Natural killer cell (primary cell): Measurements from ENCODE around the gene CLSTN2. TPM values are rescaled to one million over a fixed set of nuclear protein-coding genes. Genes with fewer than 3 reads are reported as not detected.

ENCODE experiments used
- ATAC-seq, 3 donors: fragments of 150-1000 bp in 2 of 3; fragments of 200-7000 bp in 1 of 3; cut with Tn5 transposase; 1 replicate in 1 of 3; 2 replicates in 2 of 3; pipeline ENCODE4 v1.10.0; 2021; ENCODE audit warnings: mild to moderate bottlenecking in 2 of 3, moderate library complexity in 2 of 3
- DNase-seq, 2 donors: peaks; one replicate each; pipeline versions ENCODE4 v3.0.0 to v3.0.0-alpha.2; 2013 to 2021; ENCODE audit warnings: mixed read lengths in 1 of 2
- H3K27ac ChIP-seq: one replicate; pipeline ENCODE4 v1.5.1; 2013; ENCODE audit warnings: mild to moderate bottlenecking, low read length
- H3K27me3 ChIP-seq: one replicate; pipeline ENCODE4 v1.6.1; 2013; ENCODE audit warnings: low read length; ENCODE audit not compliant: control insufficient read depth, insufficient read depth
- H3K36me3 ChIP-seq: one replicate; pipeline ENCODE4 v1.6.1; 2013; ENCODE audit warnings: low read length; ENCODE audit not compliant: control insufficient read depth, insufficient read depth
- H3K4me1 ChIP-seq: one replicate; pipeline ENCODE4 v1.6.1; 2013; ENCODE audit warnings: low read length; ENCODE audit not compliant: control insufficient read depth, insufficient read depth
- H3K4me3 ChIP-seq: one replicate; pipeline ENCODE4 v1.5.1; 2013; ENCODE audit warnings: low read length
- H3K9me3 ChIP-seq: one replicate; pipeline ENCODE4 v1.6.1; 2013; ENCODE audit warnings: low read length; ENCODE audit not compliant: control insufficient read depth, insufficient read depth
- H3K27ac Mint-ChIP-seq, 2 donors: one replicate each; pipeline ENCODE4 v1.8.0; 2022; ENCODE audit warnings: mild to moderate bottlenecking in 2 of 2, mixed read lengths in 2 of 2, moderate library complexity in 1 of 2
- H3K27me3 Mint-ChIP-seq, 2 donors: one replicate each; pipeline ENCODE4 v1.8.0; 2022; ENCODE audit warnings: low read depth in 2 of 2, mixed read lengths in 2 of 2
- H3K36me3 Mint-ChIP-seq: one replicate; pipeline ENCODE4 v1.8.0; 2022; ENCODE audit warnings: mixed read lengths
- H3K4me1 Mint-ChIP-seq, 2 donors: one replicate each; pipeline ENCODE4 v1.8.0; 2022; ENCODE audit warnings: mixed read lengths in 2 of 2
- H3K4me3 Mint-ChIP-seq: one replicate; pipeline ENCODE4 v1.8.0; 2022; ENCODE audit warnings: mild to moderate bottlenecking, moderate library complexity, mixed read lengths
- H3K9me3 Mint-ChIP-seq, 2 donors: one replicate each; pipeline ENCODE4 v1.8.0; 2022; ENCODE audit warnings: mixed read lengths in 2 of 2
- WGBS: methylation state at CpG from one replicate; pipeline ENCODE4 v1.1.7; 2013; ENCODE audit warnings: missing lambda C conversion rate; ENCODE audit not compliant: insufficient coverage; 5-methylcytosine and 5-hydroxymethylcytosine counted together
- intact Hi-C: fragments of 100-400 bp; cut with micrococcal nuclease; formaldehyde crosslinking; loops from one replicate; pipeline ENCODE4 v1.14.2; 2022
- total RNA-seq, 4 donors: library from RNA; stranded (reverse); fragments of 120-200 nt in 1 of 4; gene quantifications; one replicate each; pipeline versions ENCODE4 v1.2.3 to v1.2.4, GENCODE V29; 2013 to 2022
- TF ChIP-seq, protein P1 (sequence below): fragments of 200-600 bp; IDR thresholded peaks from one replicate; pipeline ENCODE4 v1.8.0; 2022; ENCODE audit warnings: antibody characterized with exemption

Gene CLSTN2
- total RNA-seq, 3 donors from 2014 or later (not counting 1 experiment from before 2014, with no cell fraction given), result 0.05 TPM; not detected in 2

DNA sequence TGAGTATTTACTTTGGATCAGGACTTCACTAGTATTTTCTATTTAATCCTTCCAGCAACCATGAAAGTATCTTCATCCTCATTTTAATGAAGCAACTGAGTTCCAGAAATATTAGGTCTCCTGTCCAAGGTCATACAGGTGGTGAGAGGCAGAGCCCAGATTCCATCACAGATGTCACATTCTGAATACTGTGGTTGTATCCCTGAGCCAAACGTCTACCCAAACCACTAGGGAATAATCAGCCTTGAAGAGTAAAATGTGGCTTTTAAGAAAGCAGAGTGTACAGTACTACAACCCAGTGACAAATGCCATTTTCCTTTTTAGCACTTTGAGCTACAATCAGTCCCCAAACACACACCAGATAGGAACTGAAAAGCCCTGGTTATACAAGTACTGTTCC is 649.6 kb downstream of the CLSTN2 start:
- WGBS, result no CpG with 5 or more reads among the region's 1 CpG
- TF ChIP-seq, protein P1, sequence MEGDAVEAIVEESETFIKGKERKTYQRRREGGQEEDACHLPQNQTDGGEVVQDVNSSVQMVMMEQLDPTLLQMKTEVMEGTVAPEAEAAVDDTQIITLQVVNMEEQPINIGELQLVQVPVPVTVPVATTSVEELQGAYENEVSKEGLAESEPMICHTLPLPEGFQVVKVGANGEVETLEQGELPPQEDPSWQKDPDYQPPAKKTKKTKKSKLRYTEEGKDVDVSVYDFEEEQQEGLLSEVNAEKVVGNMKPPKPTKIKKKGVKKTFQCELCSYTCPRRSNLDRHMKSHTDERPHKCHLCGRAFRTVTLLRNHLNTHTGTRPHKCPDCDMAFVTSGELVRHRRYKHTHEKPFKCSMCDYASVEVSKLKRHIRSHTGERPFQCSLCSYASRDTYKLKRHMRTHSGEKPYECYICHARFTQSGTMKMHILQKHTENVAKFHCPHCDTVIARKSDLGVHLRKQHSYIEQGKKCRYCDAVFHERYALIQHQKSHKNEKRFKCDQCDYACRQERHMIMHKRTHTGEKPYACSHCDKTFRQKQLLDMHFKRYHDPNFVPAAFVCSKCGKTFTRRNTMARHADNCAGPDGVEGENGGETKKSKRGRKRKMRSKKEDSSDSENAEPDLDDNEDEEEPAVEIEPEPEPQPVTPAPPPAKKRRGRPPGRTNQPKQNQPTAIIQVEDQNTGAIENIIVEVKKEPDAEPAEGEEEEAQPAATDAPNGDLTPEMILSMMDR, result no peak
- no peaks in the 10 kb centered on the region for H3K4me1 Mint-ChIP-seq
- ATAC-seq (no peak), DNase-seq (no peak)
- no peaks in the 10 kb centered on the region for H3K9me3 ChIP-seq
- peaks cover 4 to 18% of the 10 kb centered on the region in 2 donors for H3K27me3 Mint-ChIP-seq
- no peak overlapping the region for H3K27ac Mint-ChIP-seq
- H3K36me3 Mint-ChIP-seq, result no peaks in the 10 kb centered on the region
- H3K27ac ChIP-seq, result no peak overlapping the region
- intact Hi-C loops, result no loop called here
- no peaks in the 10 kb centered on the region for H3K9me3 Mint-ChIP-seq
- no peaks in the 10 kb centered on the region for H3K4me1 ChIP-seq
- no peak overlapping the region for H3K4me3 Mint-ChIP-seq
- H3K27me3 ChIP-seq, result no peaks in the 10 kb centered on the region
- no peak overlapping the region for H3K4me3 ChIP-seq
- no peaks in the 10 kb centered on the region for H3K36me3 ChIP-seq

- H3K9me3 ChIP-seq, result no peaks in the 10 kb centered on the region
- intact Hi-C loops, result no loop called here
- ATAC-seq (no peak), DNase-seq (no peak)
- H3K4me3 ChIP-seq, result no peak overlapping the region
- H3K4me1 Mint-ChIP-seq, result no peaks in the 10 kb centered on the region
- H3K4me3 Mint-ChIP-seq, result no peak overlapping the region
- no peaks in the 10 kb centered on the region for H3K9me3 Mint-ChIP-seq
- no peaks in the 10 kb centered on the region for H3K36me3 ChIP-seq
- H3K36me3 Mint-ChIP-seq, result no peaks in the 10 kb centered on the region
- no peak overlapping the region for H3K27ac Mint-ChIP-seq
- no peaks in the 10 kb centered on the region for H3K4me1 ChIP-seq
- 72% methylated on average over 3 of the region's 4 CpGs for WGBS
- TF ChIP-seq, protein P1, result no peak
- H3K27me3 Mint-ChIP-seq, result peaks cover 1 to 18% of the 10 kb centered on the region in 2 donors
- no peaks in the 10 kb centered on the region for H3K27me3 ChIP-seq
- no peak overlapping the region for H3K27ac ChIP-seq
Observed at GRCh38 chr3:140585828-140586227, 650.8 kb downstream of the CLSTN2 start.

GRCh38 chr3:140586311-140586710 is 651.3 kb downstream of the CLSTN2 start:
- DNase-seq (no peak), ATAC-seq (no peak)
- H3K27me3 Mint-ChIP-seq, result peaks cover 0 to 18% of the 10 kb centered on the region in 2 donors
- WGBS, result 74% methylated on average over 4 of the region's 4 CpGs
- H3K9me3 ChIP-seq, result no peaks in the 10 kb centered on the region
- H3K4me1 Mint-ChIP-seq, result no peaks in the 10 kb centered on the region
- no peaks in the 10 kb centered on the region for H3K4me1 ChIP-seq
- H3K36me3 ChIP-seq, result no peaks in the 10 kb centered on the region
- H3K4me3 Mint-ChIP-seq, result no peak overlapping the region
- no peak overlapping the region for H3K4me3 ChIP-seq
- TF ChIP-seq, protein P1, result no peak
- no peak overlapping the region for H3K27ac Mint-ChIP-seq
- no peaks in the 10 kb centered on the region for H3K27me3 ChIP-seq
- intact Hi-C loops, result no loop called here
- H3K27ac ChIP-seq, result no peak overlapping the region
- H3K36me3 Mint-ChIP-seq, result no peaks in the 10 kb centered on the region
- H3K9me3 Mint-ChIP-seq, result no peaks in the 10 kb centered on the region

DNA sequence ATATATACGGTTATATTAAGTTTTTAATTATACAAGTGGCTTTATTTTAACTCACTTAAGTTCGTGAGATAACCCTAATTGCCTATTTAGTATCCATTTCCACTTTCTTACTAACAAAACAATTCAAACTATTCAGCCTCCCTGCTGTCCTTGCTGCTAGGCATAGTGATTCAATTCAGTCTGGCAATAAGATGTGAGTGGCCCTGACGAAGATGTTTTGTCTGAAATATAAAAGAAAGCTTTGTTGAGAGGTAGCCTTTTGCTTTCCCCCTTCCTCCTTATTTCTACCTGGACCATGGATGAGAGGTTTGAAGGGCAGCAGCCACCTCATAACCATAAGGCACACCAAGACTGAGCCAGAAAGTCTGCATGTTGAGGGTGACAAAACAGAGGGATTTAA is 653.6 kb downstream of the CLSTN2 start:
- no peaks in the 10 kb centered on the region for H3K9me3 ChIP-seq
- Mint-ChIP-seq H3K27me3 (peaks cover 8 to 18% of the 10 kb centered on the region in 2 donors), H3K4me3 (no peak overlapping the region), H3K9me3 (no peaks in the 10 kb centered on the region), H3K4me1 (no peaks in the 10 kb centered on the region), H3K27ac (no peak overlapping the region), H3K36me3 (no peaks in the 10 kb centered on the region)
- H3K27me3 ChIP-seq, result no peaks in the 10 kb centered on the region
- no peak for ATAC-seq
- TF ChIP-seq, protein P1, result no peak
- H3K27ac ChIP-seq, result no peak overlapping the region
- WGBS, result 38% methylated on average over 1 of the region's 3 CpGs
- intact Hi-C loops, result no loop called here
- H3K36me3 ChIP-seq, result no peaks in the 10 kb centered on the region
- H3K4me3 ChIP-seq, result no peak overlapping the region
- no peaks in the 10 kb centered on the region for H3K4me1 ChIP-seq
- no peak for DNase-seq
